ENCODE results near the gene LIF.

The LIF gene

DNA sequence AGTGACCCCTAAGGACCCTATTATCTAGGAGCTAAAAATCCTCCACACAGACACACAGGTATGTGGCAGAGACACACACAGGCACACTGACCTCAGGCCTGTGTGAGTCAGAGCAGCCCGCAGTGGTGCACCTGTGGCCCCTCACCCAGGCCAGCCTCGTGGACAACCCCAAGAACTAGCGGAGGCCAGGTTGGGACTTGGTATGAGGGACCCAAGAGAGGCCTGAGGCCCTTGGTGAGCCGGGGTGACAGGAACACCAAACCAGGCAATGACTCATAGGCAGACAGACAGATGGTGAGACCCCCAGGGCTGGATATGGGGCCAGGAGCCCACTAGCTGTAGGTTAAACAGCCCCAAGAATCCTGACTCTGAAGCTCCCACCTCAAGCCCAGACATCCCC lies 36.8 kb upstream of the LIF start:
- DNase-seq: no peak

DNA sequence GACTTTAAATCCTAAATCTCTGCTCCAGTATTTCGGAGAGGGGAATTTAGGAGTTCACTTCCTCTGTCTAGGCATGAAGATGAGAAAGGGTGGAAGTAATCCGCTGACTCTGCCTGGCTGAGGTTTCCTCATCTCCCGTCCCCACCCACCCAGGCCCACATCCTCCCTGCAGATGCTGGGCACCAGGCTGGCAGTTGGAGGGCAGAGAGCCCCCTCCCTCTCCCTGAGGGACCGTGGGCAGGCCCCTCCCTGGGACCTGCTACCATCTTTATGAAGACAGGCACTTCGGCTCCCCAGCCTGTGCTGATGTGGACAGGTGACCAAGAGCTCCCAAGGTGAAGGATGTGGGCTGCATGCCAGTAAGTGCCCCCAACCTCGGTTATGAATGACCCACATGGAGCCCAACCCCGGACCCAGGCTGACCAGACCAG lies 36.1 kb upstream of the LIF start:
- no peak for DNase-seq

DNA sequence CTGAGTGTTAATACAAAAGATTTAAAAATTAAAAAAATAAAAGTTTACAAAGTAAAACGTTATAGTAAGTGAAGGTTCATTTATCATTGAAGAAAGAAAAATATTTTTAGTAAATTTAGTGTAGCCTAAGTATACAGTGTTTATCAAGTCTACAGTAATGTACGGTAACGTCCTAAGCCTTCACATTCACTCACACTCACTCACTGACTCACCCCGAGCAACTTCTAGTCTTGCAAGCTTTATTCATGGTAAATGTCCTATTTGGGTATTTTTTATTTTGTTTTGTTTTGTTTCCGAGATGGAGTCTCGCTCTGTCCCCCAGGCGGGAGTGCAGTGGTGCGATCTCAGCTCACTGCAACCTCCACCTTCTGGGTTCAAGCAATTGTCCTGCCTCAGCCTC lies 33.9 kb upstream of the LIF start:
- DNase-seq: no peak

DNA sequence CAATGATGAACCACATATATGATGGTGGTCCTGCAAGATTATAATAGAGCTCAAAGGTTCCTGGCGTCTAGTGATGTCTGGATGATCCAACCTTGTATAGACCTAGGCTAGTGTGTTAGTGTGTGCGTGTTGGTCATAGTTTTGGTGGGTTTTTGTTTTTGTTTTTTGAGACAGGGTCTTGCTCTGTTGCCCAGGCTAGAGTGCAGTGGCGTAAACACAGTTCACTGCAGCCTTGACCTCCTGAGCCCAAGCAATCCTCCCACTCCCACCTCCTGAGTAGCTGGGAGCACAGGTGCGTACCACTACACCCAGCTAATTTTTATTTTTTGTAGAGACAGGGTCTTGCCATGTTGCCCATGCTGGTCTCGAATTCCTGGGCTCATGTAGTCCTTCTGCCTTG lies 33.4 kb upstream of the LIF start:
- no peak for DNase-seq

DNA sequence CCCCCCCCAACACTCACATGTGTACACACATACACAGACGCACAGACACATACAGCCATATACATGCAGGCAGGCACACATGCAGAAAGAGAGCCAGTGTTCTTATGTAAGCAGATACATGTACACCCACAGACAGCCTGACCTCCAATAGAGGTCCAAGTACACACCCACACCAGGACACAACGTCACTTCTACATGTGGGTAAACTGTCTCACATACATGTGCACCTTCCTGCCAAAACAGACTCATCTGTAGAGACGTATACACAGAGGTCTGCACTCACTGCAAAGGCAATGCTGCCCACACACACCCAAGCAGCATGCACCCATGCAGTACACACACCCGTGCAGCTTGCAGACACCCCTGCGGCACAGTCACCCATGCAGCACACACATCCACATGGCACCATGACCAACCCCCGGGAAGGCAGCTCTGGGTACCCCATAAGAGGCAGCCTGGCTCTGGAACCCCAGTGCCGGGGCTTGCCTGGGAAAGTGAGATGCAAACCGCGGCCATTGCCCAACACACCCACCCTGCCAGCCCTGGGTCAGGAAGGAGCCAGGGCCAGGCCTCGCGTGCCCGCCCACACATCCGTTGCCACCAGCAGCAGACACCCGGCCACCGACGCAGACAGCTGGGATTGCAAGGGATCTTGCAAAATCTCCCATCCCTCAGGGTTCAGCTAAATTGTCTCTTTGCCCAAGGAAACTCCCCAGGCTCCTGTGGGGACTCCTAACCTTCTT lies 32.7 kb upstream of the LIF start:
- DNase-seq: no peak

DNA sequence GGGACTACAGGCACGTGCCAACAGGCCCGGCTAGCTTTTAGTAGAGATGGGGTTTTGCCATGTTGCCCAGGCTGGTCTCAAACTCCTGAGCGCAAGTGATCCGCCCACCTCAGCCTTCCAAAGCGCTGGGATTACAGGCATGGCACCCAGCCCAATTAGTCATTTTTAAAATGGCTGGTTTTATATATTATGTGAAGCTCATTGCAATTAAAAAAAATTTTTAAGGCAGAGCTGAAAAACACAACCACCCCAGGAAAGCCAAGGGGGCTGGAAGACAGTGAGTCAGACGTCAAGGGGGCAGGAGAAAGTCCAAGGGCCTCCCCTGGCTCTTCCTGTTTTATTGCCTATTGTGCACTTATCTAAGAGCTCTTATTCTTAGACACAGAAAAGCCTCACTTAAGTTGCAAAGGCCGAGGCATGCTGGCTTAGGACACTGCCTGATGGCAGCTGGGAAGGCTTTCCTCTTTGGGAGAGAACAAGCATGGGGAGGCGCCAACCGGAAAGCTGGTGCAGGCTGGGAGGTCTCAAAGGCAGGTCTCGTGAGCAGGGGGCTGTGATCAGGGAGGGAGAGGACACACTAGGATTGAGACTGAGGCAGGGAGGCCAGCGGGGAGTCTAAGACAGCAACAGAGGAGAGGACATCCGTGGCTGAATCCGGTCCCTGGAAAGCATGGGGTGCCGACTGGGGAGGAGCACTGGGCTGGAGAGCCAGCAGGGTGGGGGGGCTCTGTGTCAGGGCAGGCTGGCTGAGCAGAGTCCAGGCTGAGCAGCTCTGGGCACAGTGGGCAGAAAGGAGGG lies 31.2 kb upstream of the LIF start:
- no peak for DNase-seq

DNA sequence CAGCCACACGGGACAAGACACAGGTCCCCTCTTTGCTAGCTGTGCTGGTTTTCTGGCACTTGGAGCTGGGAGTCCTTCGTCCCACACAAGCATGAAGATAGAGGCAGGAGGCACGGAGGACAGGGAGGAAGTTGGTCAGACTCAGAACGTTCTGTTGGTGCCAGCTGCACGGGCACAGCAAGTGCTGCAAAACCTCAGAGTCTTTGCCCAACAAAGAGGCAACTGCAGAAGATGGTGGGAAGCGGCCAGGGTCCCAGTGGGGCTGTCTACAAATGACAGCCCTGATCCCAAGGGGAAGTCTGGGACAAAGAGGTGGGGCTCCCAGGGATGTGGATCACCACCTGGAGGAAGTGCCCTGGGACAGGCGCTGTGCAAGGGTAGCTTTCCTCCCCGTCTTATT lies 29.5 kb upstream of the LIF start:
- no peak for DNase-seq

DNA sequence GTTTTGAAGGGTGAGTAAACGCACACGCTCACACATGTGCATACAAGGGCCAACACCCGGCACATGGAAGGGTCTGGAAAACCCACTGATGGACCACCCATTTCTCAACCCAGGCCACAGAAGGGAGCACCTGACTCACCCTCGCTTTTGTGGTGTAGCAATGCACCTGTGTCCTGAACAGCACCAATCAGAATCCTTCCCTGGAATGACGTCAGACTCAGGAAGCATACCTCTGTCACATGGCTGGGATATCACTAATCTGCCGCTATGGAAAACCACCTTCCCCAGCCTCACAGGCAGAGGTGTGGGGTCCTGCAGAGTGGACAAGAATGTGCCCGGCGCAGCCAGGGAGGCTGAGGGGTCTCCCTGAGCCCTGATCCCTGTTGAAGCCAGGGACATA lies 29.1 kb upstream of the LIF start:
- no peak for DNase-seq

DNA sequence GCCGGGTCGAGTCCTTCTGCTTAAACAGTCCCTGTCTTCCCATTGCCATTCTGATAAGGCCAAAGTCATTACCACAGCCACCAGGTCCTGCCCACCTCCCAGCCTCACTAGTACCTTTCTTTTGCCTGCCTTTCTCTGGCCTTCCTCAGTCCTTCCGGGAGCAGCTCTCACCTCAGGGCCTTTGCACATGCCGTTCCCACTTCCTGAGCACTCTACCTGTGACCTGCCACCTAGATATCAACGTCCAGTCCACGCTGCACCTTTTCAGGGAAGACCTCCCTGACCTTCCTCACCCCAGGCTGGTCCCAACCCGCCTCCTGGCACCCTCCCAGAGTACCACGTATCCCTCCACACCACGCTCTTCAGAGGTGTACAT lies 27.9 kb upstream of the LIF start:
- DNase-seq: no peak

DNA sequence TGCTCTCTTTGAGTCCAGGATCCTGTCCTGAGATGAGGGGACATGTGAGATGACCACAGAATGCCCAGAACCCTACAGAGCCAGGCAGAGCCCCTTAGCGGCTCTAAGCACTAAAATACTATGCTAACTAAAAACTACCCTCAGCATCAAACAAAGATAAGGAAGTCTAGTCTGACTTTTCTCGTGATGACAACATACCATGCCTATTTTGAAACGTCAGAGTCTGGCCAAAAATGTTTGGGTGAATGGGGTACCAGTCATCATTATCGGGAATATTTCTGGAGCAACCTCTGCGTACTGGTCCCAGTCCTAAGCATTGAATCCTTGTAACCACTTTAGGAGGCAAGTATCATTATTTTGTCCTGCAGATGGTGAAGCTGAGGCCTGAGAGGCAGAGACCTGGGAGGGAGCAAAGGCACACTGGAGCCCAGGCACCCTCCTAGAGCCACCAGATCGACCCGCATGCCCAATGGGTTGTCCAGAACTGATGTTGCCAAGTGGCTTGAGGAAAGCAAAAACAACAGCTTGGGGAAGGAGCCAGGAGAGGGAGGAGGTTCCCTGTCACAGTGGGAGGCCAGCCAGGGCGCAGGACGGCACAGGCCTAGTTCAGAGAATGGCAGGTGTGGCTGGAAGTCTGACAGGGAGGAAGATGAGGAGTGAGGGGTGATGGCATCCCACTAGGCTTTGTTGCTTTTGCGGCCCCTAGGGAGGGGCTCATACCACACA lies 27.3 kb upstream of the LIF start:
- no peak for DNase-seq

DNA sequence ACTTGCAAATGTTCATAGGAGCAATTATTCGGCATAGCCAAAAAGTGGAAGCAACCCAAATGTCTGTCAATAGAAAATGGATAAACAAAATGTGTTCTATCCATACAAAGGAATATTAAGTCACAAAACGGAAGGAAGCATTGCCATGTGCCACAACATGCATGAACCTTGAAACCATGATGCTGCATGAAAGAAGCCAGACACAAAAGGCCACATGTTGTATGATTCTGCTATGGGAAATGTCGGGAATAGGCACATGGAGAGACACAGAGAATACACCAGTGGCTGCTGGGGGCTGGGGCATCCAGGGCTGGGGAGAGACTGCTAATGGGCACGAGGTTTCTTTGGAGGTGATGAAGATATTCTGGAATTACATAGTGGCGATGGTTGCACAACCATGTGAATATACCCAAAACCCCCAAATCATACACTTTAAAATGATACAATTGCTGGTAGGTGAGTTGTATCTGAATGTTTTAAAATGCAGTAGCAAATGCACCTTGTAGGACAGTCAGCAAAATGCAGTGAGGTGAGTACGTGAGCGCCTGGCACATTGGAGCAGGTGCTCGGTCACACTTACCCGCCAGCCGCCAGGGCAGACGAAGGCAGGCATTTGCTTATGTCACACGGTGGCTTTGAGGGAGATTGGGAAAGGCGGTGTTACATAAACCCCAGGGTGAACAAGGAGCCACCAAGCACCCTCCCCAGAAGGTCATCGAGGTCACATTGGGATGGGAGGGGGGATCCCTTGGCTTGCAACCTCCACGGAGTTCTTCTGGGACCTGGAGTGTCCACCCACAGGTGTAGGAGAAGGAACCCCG lies 26.4 kb upstream of the LIF start:
- no peak for DNase-seq

DNA sequence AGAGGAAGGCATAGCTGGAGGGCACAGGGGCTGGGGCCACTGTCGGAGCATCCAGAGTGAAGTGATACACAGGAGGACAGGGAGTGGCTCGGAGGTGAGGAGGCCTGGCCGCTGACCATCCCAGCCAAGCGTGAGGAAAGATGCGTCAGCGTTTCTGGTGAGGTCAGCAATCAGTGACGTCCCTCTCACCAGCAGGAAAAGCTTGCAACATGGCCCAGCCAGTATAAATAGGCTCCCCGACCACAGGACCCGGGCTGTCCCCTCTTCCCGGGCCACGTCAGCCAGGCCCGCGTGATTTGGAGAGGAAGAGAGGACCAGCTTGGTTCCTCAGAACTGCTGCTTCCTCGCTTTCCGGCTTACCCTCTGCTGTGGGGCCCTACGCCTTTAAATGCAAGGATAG lies 24.3 kb upstream of the LIF start:
- DNase-seq: no peak

DNA sequence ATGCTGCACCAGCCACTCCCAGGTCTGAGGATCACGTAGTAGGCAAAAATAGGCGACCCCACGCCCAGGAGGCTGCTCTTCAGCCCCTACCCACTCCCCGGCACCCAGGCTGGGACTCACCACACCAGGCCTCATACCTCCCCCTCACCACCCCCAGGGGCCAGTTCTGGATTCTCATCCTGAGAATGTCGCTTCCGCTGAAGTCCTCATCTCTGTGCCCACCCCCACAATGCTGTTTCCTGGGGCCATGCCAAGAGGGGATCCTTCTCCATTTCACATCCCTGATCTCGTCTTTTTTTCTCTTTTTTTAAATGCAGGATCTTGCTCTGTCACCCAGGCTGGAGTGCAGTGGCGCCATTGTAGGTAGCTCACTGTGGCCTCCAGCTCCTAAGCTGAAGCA lies 21.8 kb upstream of the LIF start:
- no peak for DNase-seq

DNA sequence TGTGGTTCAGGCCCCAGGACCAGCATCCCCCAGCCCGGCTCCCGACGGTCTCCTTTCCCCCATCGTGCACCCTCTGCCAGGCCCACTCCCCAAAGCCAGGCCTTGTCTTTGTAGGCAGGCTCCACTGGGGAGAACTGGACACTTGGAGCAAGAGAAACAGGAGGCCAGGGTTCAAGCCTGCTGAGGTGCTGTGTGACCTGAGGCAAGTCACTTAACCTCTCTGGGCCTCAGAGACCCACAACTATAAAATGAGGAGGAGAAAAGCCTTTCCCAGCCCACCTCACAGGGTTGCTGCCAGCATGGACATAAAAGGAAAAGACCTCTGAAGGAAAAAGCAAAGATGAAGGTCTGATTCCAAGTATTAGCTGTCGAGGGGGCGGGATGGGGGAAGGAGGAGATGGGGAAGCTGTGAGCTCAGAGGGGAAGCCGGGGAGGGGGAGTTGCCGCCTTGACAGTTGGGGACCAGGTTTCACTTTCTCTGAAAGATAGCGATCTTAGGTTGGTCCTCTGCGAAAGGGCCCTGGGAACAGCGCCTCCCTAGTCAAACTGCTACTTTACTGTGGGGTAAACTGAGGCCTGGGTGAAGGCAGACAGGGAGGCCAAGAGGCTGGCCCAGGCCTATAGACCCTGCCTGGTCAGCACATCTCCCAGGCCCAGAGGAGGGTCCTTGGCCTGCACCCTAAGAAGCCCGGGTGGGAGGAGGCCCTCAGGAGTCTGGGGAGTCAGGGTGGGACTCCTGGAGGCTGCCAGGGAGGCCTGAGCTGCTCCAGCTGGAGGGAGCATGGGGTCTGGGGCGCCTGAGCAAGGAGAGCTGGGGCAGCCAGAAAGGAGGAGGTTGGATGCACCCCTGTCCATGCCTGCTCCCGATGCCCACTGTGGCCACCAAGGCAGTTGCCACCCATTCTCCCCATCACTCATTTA lies 21.1 kb upstream of the LIF start:
- peak; percentile 69 for DNase-seq

DNA sequence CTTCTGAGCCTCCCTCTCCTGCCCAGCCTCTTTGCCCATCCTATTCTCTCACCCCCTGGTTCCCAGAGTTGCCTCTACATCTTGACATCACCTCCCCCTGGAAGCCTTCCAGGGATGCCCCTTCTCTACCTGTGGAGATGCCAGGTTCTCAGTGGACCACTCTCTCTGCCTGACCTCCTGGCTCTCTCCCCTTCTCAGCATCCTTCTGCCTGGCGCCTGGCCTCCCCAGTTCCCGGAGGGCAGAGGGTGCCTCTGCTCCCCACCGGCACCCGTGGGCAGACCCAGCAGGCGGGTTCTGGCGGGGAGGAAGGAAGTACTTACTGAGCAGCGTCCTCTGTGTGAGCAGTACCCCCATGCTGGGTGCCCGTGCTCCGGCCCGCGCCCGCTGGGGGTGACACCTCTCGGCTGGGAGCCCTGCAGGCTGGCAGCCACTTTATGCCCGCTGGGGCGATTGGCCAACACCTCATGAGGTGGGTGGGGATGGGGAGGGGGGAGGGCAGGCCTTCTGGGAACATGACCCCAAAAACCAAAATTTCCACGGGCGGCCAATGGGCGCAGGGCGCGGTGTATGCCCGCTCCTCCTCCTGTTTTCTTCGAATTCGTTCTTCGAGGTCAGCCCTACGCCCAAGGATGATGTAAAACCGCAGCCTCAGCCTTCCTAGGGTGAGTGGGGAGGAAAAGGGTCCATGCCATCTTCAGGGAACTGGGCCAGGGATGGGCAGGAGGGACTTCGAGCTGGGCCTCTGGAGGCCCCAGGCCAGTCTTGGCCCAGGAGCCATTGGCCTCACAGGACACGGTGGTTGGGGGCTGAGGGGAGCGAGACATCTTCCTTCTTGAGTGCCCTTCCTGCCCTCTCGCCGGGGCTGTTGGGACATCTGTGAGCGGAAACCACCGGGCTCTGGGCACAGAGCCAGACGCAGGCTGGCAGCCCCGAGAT lies 20.2 kb upstream of the LIF start, which contains the start of gene OSM:
OSM (minus strand) TSS at position 407 of the 937 bp plus-strand sequence; CDS start at position 355, 52 bp downstream.
- peak; percentile 88 for DNase-seq

DNA sequence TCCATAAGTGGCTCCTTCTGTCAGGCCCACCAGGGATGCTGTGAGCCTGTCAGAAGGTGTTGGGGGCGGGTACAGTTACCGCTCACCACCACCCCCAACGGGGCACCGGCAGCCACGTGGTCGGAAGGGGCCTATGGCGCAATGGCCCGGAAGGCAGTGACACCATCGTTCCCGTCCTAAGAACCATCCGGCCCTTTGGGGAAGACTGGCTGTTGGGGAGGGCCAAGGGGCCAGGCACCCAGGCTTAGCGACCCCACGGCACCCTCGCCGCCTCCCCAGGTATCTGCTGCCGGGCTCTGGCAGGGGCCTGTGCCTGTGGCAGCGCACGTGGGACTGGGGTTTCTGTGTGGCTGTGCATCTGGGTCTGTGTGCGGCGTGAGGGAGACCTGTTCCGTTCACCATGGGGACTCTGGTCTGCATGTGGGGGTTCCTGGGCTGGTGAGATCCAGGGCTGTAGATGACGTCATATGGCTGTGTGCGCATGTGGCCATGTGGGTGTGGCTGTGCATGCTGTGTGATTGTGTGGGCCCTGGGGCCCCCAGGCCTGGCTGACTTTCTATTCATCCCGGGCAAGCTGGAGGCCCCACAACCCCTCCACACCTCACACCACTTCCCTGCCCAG lies 19.4 kb upstream of the LIF start:
- peak; percentile 90 for DNase-seq

DNA sequence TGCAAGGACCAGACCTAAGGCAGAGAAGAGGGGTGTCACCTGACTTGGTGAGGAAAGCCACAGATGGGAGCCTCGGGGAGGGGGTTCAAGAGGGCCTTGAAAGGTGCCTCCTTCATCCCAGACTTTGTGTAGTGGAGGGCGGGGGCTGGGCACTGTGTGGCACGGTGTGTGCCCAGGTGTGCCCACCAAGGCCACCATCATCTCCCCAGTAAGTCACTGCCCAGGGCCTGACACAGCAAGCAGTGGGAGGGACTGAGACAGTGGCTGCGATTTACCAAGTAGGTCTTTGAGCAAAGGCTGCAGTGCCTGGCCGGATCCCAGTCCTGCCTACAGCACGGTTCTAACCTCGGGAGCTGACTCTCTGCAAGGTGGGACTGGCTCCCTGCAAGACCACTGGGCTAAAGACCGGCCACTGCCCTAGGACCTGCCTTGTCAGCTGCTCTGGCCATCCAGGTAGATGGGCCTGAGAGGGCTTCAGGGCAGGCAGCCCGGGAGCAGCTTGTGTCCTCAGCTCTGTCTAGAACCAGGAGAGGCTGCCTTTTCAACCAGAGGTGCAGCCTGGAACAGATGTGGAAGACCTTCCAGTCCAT lies 18.7 kb upstream of the LIF start:
- DNase-seq: no peak

DNA sequence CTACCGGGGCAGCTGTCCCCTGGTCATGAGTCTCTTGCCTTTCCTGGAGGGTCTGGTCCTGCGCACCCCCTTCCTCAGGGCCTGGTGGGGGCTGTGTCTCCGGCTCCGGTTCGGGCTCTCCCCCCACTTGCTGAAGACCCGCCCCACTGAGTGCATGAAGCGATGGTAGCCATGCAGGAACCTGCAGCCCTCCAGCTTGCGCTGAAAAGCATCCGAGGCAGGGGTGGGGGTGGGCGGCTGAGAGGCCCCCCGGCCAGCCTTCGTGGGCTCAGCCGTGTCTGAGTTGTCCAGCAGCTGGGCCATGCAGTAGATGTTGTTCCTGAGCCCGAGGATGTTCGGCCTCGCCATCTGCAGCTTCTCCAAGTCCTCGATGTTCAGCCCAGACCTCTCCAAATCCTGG lies 17.3 kb upstream of the LIF start:
- no peak for DNase-seq

DNA sequence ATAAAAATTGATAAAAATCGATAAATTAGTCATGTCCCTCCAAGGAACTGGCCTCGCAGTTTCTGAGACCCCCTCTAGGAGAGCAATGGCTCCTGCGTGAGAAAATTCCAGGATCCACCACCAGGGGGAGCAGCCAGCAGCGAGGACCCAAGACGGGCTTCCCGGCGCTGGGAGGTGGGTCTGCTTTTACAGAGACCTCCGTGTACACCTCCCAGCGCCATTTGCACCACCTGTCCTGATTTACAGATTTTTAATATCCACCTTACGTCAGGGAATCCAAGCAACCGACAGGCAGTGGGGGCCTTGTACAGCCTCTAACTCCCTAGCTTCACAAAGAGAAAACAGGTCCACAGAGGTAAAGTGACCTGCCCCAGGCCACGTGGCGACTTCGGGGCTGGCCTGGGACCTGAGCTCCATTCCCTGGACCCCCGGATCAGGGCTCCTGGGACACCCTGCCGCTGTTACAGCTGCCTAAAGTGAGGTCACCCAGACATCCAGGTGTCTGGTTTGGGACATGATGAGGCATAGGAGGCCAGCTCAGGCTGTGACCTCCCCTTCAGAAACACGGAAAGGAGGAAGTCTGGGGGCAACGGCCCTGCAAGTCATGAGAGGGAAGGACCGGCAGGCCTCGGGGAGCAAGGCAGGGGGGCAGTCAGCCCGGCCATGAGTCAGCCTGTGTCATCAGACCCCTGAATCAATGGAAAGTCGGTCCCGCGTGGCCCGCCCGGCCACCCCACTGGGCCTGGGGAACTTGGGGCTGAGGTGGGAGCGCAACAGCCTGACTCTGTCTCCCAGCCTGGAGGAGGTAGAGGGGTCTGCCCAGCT lies 16.6 kb upstream of the LIF start:
- peak; percentile 98 for DNase-seq

Data from activated CD8-positive, alpha-beta memory T cell treated with anti-CD3 and anti-CD28 coated beads, Interleukin-2, amount 50 U/mL, for 48 hours (primary cell).